CD4-positive, alpha-beta T cell (primary cell): ENCODE results near the gene NEK9. TPM values are rescaled to one million over a fixed set of nuclear protein-coding genes. Genes with fewer than 3 reads are reported as not detected.

Source experiments
- ATAC-seq: fragments of 200-7000 bp; cut with Tn5 transposase; one replicate; pipeline ENCODE4 v1.10.0; 2022; ENCODE audit warnings: mild to moderate bottlenecking; ENCODE audit not compliant: poor library complexity
- CTCF ChIA-PET: fragments of 350-600 bp; sonication (Branson Sonifier 250); formaldehyde crosslinking; loops from one replicate; lab custom pipeline; 2021; ENCODE audit warnings: antibody characterized with exemption, inconsistent platforms; lab: Charles Lee
- POLR2A ChIA-PET: fragments of 350-600 bp; sonication (Branson Sonifier 250); formaldehyde crosslinking; loops from one replicate; lab custom pipeline; 2021; ENCODE audit warnings: antibody characterized with exemption, inconsistent platforms; lab: Charles Lee
- DNase-seq, 14 experiments: peaks; one replicate each; pipeline ENCODE4 v3.0.0-alpha.2; 2013 to 2020; ENCODE audit warnings: mixed read lengths in 2 of 14
- H3K27ac ChIP-seq, 2 donors: one replicate each; pipeline versions ENCODE4 v1.5.1 to v1.7.0; 2013; ENCODE audit warnings: low read length in 2 of 2, low read depth in 1 of 2, mild to moderate bottlenecking in 1 of 2
- H3K27me3 ChIP-seq, 2 experiments: 1 replicate in 1 of 2; 2 replicates in 1 of 2; pipeline versions ENCODE4 v1.6.1 to v1.7.0; 2013; ENCODE audit warnings: low read length in 2 of 2, control low read depth in 1 of 2, mild to moderate bottlenecking in 1 of 2, moderate library complexity in 1 of 2; ENCODE audit not compliant: insufficient read depth in 2 of 2, control insufficient read depth in 1 of 2
- H3K36me3 ChIP-seq: one replicate; pipeline ENCODE4 v1.6.1; 2013; ENCODE audit warnings: low read length, control low read depth; ENCODE audit not compliant: insufficient read depth
- H3K4me1 ChIP-seq: one replicate; pipeline ENCODE4 v1.6.1; 2013; ENCODE audit warnings: low read length, control low read depth; ENCODE audit not compliant: insufficient read depth
- H3K4me3 ChIP-seq: one replicate; pipeline ENCODE4 v1.5.1; 2013; ENCODE audit warnings: mild to moderate bottlenecking, low read length, moderate library complexity
- H3K9me3 ChIP-seq, 2 experiments: 1 replicate in 1 of 2; 2 replicates in 1 of 2; pipeline versions ENCODE4 v1.6.1 to v1.7.0; 2013; ENCODE audit warnings: low read length in 2 of 2, mild to moderate bottlenecking in 2 of 2, control low read depth in 1 of 2, moderate library complexity in 1 of 2; ENCODE audit not compliant: control insufficient read depth in 1 of 2, insufficient read depth in 1 of 2
- H3K27ac Mint-ChIP-seq: one replicate; pipeline ENCODE4 v1.8.0; 2020; ENCODE audit warnings: mixed read lengths
- H3K27me3 Mint-ChIP-seq: one replicate; pipeline ENCODE4 v1.8.0; 2021; ENCODE audit warnings: mixed read lengths
- H3K36me3 Mint-ChIP-seq: one replicate; pipeline ENCODE4 v1.8.0; 2021; ENCODE audit warnings: low read depth, mixed read lengths
- H3K4me1 Mint-ChIP-seq: one replicate; pipeline ENCODE4 v1.8.0; 2021; ENCODE audit warnings: low read depth, mixed read lengths
- H3K4me3 Mint-ChIP-seq: one replicate; pipeline ENCODE4 v1.8.0; 2020; ENCODE audit warnings: mild to moderate bottlenecking, mixed read lengths
- H3K9me3 Mint-ChIP-seq: one replicate; pipeline ENCODE4 v1.8.0; 2020; ENCODE audit warnings: mixed read lengths
- intact Hi-C, 2 experiments: fragments of 100-400 bp; cut with DNase I in 1 of 2; cut with micrococcal nuclease in 1 of 2; formaldehyde crosslinking; loops; one replicate each; pipeline versions ENCODE4 v1.15.1 to v1.9.0; 2023 to 2025; cut with DNase I, micrococcal nuclease
- total RNA-seq, 174 experiments: library from RNA in 2 of 174; stranded (reverse) in 2 of 174; gene quantifications; one replicate each; pipeline ENCODE4 v1.2.3 and lab custom pipeline; 2021 to 2026
- TF ChIP-seq, protein P1 (sequence below): fragments of 200-600 bp; IDR thresholded peaks from one replicate; pipeline ENCODE4 v1.8.0; 2022; ENCODE audit warnings: antibody characterized with exemption, mild to moderate bottlenecking

Gene NEK9
- total RNA-seq, 2 experiments from 2014 or later, result 53.5 to 54.1 TPM

DNA sequence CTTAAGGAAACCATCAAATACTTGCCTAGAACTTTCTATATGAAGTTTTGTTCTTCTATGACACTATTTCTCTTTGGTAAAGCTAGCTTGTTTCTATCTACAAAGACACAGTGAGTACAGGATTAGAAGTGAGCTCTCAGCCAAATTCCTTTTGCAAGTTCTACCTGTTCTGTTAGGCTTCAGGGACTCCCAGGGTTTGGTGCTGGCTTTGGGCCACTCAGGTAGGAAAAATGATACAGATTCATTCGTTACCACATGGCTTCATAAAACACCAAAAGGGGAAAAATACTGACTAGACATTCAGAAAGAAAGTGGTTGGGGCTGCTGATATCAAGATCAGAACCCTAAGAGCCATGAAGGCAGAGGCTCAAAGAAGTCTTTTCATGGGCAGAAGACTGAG lies 43.6 kb downstream of the NEK9 start:
- no peaks in the 10 kb centered on the region for H3K27me3 Mint-ChIP-seq
- H3K36me3 ChIP-seq, result peaks cover 61% of the 10 kb centered on the region
- TF ChIP-seq, protein P1, sequence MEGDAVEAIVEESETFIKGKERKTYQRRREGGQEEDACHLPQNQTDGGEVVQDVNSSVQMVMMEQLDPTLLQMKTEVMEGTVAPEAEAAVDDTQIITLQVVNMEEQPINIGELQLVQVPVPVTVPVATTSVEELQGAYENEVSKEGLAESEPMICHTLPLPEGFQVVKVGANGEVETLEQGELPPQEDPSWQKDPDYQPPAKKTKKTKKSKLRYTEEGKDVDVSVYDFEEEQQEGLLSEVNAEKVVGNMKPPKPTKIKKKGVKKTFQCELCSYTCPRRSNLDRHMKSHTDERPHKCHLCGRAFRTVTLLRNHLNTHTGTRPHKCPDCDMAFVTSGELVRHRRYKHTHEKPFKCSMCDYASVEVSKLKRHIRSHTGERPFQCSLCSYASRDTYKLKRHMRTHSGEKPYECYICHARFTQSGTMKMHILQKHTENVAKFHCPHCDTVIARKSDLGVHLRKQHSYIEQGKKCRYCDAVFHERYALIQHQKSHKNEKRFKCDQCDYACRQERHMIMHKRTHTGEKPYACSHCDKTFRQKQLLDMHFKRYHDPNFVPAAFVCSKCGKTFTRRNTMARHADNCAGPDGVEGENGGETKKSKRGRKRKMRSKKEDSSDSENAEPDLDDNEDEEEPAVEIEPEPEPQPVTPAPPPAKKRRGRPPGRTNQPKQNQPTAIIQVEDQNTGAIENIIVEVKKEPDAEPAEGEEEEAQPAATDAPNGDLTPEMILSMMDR, result no peak
- no peaks in the 10 kb centered on the region for H3K4me1 ChIP-seq
- H3K36me3 Mint-ChIP-seq, result peaks cover 72% of the 10 kb centered on the region
- DNase-seq (no peak), ATAC-seq (no peak)
- no peaks in the 10 kb centered on the region for H3K27me3 ChIP-seq
- CTCF ChIA-PET, result no interaction called here
- H3K4me3 Mint-ChIP-seq, result no peak overlapping the region
- H3K9me3 Mint-ChIP-seq, result no peaks in the 10 kb centered on the region
- intact Hi-C loops, result no loop called here
- POLR2A ChIA-PET, result no interaction called here
- no peak overlapping the region for H3K4me3 ChIP-seq
- H3K27ac Mint-ChIP-seq, result no peak overlapping the region
- no peak overlapping the region for H3K27ac ChIP-seq
- no peaks in the 10 kb centered on the region for H3K9me3 ChIP-seq
- H3K4me1 Mint-ChIP-seq, result peaks cover 5% of the 10 kb centered on the region

DNA sequence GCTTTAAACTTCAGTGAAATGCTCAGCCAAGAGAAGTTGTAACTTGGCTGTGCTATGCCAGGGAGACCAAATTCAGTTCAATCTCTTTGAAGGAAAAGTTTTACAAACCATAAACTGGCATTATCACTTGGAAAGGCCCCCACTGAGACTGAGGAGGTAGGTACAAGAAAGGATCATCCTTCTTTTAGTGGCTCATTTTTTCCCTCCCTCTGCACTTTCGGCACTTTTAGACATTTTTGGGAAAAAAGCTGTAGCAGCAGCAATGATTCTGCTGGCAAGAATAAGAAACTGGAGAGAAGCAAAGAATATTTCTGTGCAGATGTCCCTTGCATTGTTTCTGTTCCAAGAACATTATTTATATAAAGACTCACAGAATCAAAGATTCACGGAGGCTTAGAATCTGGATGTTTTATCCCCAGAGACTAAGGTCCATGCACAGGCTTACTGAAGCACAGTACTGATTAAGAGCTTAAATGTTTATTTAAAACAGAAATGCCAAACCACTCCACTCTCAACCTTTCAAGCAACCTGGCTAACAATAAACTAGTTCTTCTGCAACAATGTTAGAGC lies 45.1 kb downstream of the NEK9 start:
- ChIA-PET POLR2A (no interaction called here), CTCF (no interaction called here)
- Histone ChIP-seq H3K27me3 (no peaks in the 10 kb centered on the region), H3K4me1 (no peaks in the 10 kb centered on the region), H3K27ac (no peak overlapping the region), H3K36me3 (peaks cover 46% of the 10 kb centered on the region), H3K9me3 (no peaks in the 10 kb centered on the region), H3K4me3 (no peak overlapping the region)
- Mint-ChIP-seq H3K27me3 (no peaks in the 10 kb centered on the region), H3K4me3 (no peak overlapping the region), H3K4me1 (peaks cover 21% of the 10 kb centered on the region), H3K27ac (no peak overlapping the region), H3K36me3 (peaks cover 60% of the 10 kb centered on the region), H3K9me3 (no peaks in the 10 kb centered on the region)
- TF ChIP-seq, protein P1, result no peak
- intact Hi-C loops, result no loop called here
- no peak for ATAC-seq
- no peak for DNase-seq

DNA sequence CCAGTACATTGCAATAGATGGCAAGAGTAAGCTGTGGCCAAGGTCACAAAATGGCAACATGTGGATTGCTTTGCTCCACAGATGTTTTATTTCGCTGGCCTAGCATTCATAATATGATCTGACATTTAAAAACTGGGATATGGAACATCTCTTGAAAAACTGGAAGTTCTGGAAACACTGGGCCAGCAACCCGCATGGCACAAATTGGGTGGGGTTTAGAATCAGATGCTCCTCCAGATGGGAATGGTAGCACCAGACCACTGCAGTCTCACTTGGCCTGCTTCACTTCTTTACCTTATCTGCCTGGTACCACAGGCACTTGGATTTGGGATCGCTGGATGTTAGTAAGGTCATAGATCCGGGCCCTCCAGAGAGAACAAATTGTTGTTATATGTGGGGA lies 47.3 kb downstream of the NEK9 start:
- H3K4me3 Mint-ChIP-seq, result no peak overlapping the region
- Histone ChIP-seq H3K27me3 (no peaks in the 10 kb centered on the region), H3K27ac (no peak overlapping the region), H3K36me3 (peaks cover 25% of the 10 kb centered on the region), H3K4me1 (no peaks in the 10 kb centered on the region), H3K9me3 (no peaks in the 10 kb centered on the region), H3K4me3 (no peak overlapping the region)
- H3K4me1 Mint-ChIP-seq, result peaks cover 31% of the 10 kb centered on the region
- intact Hi-C loops, result loop anchor here in 1 of 2 experiments (5.0 kb wide), 1 partner anchor 37 kb away; no protein-coding TSS in a partner anchor
- ChIA-PET CTCF (interaction anchor here (0.7 to 1.2 kb wide), 2 partner anchors 9 to 115 kb away, joined by 3 read pairs; no protein-coding TSS in a partner anchor), POLR2A (interaction anchor here (2.1 to 2.2 kb wide), 2 partner anchors 10 to 28 kb away, joined by 13 read pairs; partner anchors contain the start of genes MLH3 and ZC2HC1C)
- ATAC-seq, result no peak
- H3K9me3 Mint-ChIP-seq, result no peaks in the 10 kb centered on the region
- no peaks in the 10 kb centered on the region for H3K27me3 Mint-ChIP-seq
- H3K36me3 Mint-ChIP-seq, result peaks cover 39% of the 10 kb centered on the region
- H3K27ac Mint-ChIP-seq, result peak overlapping the region; percentile 47
- TF ChIP-seq, protein P1, result no peak
- DNase-seq, result no peak
